ENCODE data around the gene PTPRG.

Gene PTPRG

GRCh38 chr3:61908382-61908781 is 347.0 kb downstream of the PTPRG start:
- no peak for DNase-seq

DNA sequence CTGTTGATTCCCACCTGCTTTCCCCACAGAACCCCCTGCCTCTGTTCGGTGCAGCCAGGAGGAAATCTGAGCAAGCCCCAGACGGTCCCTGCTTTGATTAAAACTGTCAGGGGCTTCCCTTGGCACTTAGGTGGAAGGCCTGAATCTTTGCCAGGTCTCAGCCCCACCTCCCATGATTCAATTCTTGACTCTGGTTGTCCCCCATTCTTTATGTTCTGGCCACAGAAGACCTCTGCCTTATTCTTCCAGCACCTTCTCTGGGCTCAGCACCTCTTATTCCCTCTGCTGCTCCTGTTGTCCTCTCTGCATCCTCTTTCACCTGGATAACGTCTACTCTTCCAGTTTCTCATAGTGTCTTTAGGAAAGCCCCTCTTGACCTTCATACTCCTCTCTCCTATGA is 349.4 kb downstream of the PTPRG start:
- DNase-seq: no peak

- no peak for DNase-seq
Measured at GRCh38 chr3:61912158-61912557, 350.8 kb downstream of the PTPRG start.

DNA sequence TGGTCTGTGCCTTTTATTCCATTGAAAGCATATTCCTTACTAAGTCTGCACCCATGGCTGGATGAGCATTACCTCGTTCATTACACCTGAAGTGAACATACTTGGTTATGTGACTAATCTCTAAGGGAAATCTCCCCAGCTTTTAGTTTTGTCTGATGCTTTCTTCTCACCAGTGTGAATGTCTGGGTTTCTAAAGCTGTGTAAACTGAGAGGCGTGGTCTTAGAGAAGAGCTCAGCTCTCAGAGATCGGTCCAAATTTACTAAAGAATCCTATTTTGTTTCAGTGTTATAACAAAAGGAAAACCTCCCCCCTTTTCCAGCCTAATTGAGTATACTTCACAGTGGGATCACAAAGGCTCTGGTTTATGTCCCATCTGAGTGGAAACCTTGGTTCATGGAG is 352.3 kb downstream of the PTPRG start:
- no peak for DNase-seq

DNA sequence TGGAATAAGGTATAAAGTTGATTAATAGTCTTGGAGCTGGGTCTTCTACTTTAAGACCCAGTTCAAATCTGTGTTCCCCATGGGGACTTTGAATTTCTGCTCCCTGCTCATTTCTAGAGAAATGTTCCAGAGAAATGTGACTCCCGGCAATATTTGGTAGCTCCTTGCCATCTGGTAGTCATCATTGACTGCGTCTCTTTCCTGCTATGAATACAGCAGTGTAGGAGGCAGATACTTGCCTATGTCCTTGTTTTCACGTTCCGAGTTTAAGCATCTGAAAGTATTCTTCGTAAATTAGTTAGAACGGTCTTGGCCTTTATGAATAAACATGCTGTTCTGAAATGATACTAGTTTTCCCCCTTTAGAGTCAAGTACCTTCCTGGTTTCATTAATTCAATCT is 352.9 kb downstream of the PTPRG start:
- no peak for DNase-seq

- no peak for DNase-seq
Measured at GRCh38 chr3:61915296-61915695, 353.9 kb downstream of the PTPRG start.

GRCh38 chr3:61919371-61919770 is 358.0 kb downstream of the PTPRG start:
- DNase-seq: no peak

DNA sequence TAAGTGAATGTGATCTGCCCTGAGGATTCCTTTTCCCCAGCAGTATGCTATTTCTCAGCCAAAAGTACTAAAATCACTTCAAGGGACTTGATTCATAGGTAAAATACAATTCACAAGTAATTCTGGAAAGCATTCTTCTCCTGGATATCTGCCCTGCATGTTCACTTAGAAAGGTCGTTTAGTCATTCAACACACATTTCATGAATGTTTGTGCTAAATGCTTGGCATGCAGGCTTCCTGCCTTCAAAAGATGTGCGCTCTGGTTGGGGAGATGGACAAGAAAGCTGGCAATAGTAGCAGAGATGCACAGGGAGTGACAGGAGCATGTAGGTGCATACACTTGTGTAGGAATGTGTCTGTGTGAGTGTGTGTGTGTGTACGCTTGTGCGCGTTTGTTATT is 360.7 kb downstream of the PTPRG start:
- no peak for DNase-seq

- no peak for DNase-seq
Measured at GRCh38 chr3:61924090-61924735, 362.8 kb downstream of the PTPRG start.

GRCh38 chr3:61924991-61925390 is 363.6 kb downstream of the PTPRG start:
- no peak for DNase-seq

GRCh38 chr3:61925721-61926120 is 364.4 kb downstream of the PTPRG start:
- no peak for DNase-seq

DNA sequence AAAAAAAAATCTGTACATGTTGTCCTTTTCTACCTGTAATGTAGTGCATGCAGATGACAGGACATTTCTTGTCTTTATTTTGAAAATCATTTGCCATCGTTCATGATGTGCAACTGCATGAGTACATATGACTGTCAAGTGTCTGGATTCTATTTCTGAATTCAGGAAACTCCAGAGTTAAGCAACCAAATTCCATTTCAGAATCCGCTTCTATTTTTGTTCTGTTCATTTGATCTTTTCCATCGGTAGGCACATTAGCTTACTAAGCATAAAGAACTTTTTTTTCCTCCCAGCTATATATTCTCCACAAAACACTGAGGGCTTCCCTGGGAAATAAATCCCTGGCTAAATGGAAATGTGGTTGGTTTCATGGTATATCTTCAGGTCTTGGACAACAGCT is 365.6 kb downstream of the PTPRG start:
- no peak for DNase-seq

- DNase-seq: no peak
Measured at GRCh38 chr3:61927332-61927731, 366.0 kb downstream of the PTPRG start.

- DNase-seq: no peak
Measured at GRCh38 chr3:61928039-61928438, 366.7 kb downstream of the PTPRG start.

DNA sequence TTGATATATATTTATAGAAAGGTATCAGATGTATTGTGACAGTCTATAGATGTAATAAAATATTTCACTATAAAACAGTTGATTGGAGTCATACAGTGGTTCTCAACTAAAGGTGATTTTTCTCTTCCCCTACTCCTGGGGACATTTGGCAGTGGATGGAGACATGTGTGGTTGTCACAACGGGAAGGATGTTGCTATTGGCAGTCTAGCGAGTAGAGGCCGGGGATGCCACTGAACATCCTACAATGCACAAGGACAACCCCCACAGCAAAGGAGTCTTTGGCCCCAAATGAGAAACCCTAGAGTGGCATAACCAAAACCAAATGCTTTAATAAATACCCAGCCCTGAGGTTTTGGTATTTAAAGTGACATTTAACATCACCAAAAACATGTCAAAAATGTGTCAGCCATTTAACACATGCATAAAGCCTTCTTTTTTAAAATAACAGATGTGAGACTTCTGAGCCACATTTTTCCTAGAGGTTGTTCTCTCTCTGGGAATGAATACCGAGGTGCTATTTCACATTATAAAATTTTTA is 367.5 kb downstream of the PTPRG start:
- DNase-seq: no peak

DNA sequence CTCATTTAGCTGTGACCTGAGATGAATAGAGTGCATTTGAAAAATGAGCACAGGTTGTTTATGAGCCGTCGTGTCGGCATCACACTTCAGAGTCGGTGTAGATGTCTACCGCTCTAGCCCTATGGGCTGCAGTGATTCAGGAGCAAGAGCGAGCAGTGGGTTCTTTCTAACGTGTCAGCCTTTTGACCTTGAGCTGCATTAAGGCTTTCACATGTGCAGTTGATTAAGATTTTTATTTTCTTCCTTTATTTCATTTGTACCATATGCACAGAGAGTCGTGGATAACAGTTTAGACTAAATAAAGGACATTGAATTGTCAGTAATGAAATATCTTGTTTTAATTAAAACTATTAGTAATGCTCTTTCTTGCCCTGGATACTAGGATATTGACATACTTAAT is 368.2 kb downstream of the PTPRG start:
- no peak for DNase-seq

GRCh38 chr3:61932499-61932898 is 371.1 kb downstream of the PTPRG start:
- no peak for DNase-seq

- DNase-seq: no peak
Measured at GRCh38 chr3:61933798-61934504, 372.6 kb downstream of the PTPRG start.

GRCh38 chr3:61934505-61934871 is 373.1 kb downstream of the PTPRG start:
- no peak for DNase-seq

GRCh38 chr3:61935814-61936213 is 374.4 kb downstream of the PTPRG start:
- no peak for DNase-seq

DNA sequence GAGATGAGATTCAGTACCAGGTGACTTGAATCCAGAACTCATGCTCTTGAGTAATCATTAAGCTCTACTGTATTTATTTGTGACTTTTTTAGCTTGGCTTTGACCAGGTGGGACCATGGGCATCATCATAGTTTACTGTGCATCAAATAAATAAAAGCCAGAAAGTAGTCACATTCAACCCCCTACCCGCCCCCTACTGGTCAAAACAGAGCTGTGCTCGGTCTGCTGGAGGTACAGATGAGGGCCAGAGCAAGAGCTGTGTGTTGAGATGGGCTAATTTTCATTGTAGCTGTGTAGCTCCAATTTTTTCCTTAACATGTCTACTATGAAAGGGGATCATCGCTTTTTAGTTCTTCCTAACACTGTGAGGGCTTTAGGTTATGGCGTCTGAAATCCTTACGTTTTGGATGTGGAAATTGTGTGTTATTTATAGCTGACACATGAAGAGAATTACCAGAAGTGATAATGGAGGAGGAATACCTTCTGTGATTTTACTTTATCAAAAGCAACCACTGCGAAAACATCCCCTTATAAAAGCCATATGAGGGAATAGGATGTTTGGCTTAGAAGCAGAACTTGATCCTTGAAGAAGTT is 375.1 kb downstream of the PTPRG start:
- DNase-seq: no peak

- no peak for DNase-seq
Measured at GRCh38 chr3:61937477-61937876, 376.1 kb downstream of the PTPRG start.

GRCh38 chr3:61938878-61939549 is 377.6 kb downstream of the PTPRG start:
- DNase-seq: no peak

GRCh38 chr3:61940236-61940635 is 378.9 kb downstream of the PTPRG start:
- DNase-seq: no peak
